Measurements from ENCODE around the gene POP4.

- TF ChIP-seq POLR2A (IDR thresholded peaks at IDR 0.05; ENCODE audit: low read depth, low read length) (no peak), POLR2AphosphoS5 (IDR thresholded peaks at IDR 0.05; ENCODE audit: insufficient read depth, low read depth, low read length) (no peak), CTCF (IDR thresholded peaks at IDR 0.05; ENCODE audit: extremely low read depth in 1 of 2, insufficient read depth in 1 of 2, low read depth in 1 of 2, low read length in 2 of 2) (no peak), EZH2 (IDR thresholded peaks at IDR 0.05; ENCODE audit: borderline replicate concordance, low read depth, low read length, severe bottlenecking) (no peak), MYC (IDR thresholded peaks at IDR 0.05; ENCODE audit: low read depth, low read length) (no peak), FOS (IDR thresholded peaks at IDR 0.05; ENCODE audit: borderline replicate concordance, insufficient read depth, low read length) (no peak)
- TF ChIP-seq, protein P1, sequence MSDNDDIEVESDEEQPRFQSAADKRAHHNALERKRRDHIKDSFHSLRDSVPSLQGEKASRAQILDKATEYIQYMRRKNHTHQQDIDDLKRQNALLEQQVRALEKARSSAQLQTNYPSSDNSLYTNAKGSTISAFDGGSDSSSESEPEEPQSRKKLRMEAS (IDR thresholded peaks at IDR 0.05; ENCODE audit: insufficient read depth, insufficient read length), result no peak
Measured at GRCh38 chr19:29643361-29643935, 37.4 kb downstream of the POP4 start.
